HPDE6-E6E7 (cell line): ENCODE data around the gene FAM174C.

Experiments
- DNase-seq: peaks from one replicate; pipeline ENCODE4 v3.0.0; 2011; ENCODE audit warnings: missing footprints; ENCODE audit errors: extremely low spot score

FAM174C gene

DNA sequence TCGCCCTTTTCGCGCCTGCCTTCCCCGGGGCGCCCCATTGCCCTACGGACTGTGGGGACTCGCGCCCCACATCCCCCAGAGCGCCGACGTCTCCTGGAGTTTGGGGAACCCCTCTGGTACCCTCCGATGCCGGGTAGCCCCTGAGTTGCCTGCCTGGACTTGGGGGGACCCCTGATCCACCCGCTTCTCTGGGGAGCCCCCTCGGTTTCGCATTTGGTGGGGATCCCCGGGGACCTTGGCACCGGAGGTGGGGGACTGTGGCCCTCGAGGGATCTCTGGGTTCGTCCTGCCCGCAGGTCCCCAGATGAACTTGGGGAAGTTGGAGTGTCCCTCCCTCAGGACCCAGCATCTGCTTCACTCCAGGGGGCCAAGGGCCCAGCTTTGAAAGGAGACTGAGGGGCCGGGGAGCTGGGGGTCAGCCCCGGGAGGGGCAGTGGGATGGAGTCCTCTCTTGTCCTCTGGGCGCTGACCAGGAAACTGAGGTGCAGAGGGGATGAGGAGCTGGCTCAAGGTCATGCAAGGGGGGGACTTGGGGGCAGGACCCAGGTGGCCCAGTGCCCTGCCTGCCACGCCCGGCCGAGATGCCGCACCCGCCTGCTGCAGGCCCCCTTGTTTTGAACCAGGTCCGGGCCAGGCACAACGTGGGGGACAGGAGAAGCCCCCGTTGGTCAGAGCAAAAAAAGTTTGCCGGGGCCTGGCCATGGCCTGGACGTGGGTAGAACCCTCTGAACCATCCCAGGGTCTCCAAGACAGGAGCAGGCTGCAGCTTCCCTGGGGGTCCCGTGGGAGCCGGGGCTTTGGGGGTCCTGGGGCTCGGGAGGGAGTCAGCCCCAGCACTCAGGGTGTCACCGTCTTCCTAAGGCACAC lies 11.4 kb downstream of the FAM174C start:
- DNase-seq = no peak

DNA sequence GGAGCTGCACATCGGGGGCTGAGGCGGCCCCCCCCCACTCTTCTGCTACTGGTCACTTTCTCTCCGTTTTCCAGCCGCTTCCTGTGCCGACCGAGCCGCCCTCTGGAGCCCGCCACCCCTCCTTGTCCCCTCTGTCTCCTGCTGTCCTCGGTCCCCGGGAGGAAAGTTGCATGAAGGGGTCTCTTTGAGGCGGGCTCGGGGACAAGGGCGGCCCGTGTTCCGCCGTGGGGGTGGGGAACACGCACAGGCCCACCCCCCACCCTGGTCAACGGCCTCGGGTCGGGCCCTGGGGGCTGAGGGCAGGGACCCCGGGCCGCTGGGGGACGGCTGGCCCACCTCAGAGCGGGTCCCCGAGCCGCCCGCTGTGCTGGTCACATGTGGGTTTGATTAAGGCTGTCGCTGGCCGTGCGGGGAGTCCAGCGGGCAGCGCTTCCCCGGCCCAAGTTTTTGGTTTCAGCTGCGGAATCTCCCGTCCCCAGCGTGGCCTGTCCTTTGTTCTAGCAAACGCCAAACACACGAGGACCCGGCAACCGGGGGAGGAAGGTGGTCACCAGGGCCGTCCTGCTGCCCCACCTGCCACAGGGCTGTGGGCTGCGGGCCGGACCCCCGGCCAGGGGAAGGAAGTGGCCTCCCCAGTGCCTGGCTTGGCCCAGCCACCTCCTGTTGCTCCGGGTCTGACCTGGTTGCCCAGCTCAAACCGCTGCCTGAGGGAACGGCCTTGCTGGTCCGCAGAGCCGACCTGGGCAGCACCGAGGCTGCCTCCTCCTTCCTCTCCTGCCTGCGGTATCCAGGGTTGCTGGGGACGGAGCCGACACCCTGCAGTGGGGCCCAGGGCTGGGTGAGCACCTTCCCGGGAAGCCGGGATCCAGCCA lies 12.3 kb downstream of the FAM174C start:
- DNase-seq = no peak

DNA sequence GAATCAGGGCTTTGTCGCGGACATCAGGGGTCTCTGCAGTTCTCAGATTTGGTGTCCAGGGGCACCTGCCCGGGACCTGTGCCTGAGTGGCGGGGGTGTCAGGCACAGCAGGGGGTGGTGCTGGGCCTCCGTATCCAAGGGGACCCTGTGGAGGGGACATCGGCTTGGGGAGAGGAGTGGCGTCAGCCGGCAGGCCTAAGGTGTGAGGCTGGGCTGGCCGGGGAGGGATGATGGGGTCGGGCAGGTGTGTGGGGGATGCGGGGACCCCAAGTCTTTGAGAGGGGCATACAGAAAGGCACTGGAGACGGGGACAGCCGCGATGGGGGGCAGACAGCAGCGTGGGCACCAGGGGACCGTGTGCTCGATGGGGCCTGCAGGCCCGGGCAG lies 12.9 kb downstream of the FAM174C start:
- DNase-seq = no peak

DNA sequence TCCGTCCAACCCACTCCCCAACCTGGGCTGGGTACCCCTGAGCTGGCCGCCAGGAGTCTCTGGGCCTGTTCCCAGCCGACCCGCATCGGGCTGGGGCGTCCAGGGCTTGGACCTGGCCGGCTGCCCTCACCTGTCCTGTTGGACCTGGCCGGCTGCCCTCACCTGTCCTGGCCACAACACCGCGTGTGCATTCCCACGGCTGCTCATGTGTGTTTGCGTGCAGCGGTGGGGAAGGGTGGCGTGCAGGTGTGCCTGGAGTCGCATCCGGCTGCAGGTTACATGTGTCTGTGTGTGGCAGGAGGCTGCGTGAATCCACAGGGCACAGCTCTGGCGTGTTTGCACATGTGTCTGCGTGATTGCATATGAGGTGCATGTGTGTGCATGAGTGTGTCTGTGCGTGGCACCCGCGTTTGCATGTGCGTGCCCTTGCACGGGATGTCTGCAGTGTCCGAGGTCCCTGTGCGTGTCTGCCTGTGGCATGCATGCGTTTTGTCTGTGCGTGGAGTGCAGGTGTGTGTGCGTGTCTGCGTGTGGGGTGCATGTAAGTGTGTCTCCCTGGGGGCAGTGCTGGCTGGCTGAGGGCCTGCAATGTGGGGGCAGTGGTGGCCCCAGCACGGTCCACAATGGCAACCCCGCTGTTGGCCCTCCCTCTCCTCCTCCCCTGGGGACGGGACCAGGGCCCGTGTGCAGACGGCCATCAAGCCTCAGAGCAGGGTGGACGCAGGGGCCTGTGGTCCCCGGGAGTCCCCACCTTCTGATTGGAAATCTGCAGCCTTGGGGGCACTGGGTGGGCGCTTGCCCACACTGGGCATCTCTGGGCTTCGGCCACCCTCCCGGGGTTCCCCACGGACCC lies 13.7 kb downstream of the FAM174C start:
- no peak for DNase-seq

DNA sequence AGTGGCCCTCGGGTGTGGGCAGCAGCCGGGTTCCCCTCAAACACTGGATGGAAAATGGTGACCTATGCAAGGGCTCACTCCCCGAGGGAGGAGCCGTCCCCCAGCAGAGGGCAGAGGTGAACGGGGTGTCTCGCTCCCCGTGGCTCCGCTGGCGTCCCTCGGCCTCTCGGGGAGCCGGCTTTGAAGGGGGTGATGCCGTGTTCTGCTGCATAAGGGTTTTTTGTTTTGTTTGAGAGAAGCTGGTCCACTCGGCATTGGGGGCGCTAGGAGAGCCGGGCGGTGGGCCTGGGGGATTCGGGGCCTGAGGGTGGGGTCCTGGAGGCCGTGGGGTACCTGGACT lies 14.3 kb downstream of the FAM174C start:
- DNase-seq = no peak

DNA sequence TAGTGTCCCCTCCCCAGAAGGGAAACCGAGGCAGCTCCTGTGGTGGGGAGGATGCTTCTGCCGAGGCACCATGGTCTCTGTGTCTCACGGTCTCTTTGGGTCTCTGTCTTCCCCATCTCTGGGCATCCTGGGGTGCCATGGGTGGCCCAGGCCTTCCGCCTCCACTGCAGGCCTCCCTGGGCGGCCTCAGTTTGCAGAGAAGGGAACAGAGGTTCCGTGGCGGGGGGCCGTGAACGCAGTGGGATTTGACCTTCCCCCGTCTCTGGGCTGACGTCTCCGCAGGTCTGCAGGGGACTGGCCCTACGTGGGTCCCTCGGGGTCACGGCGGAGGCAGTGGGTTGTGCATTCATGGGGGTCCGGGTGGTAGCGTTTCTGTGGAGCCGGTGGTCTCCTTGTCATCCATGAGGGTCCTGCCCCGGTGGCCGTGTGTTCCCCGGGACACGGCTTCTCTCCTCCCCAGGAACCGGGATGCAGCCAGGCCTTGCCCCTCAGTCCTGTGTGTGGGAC lies 14.9 kb downstream of the FAM174C start:
- no peak for DNase-seq

DNA sequence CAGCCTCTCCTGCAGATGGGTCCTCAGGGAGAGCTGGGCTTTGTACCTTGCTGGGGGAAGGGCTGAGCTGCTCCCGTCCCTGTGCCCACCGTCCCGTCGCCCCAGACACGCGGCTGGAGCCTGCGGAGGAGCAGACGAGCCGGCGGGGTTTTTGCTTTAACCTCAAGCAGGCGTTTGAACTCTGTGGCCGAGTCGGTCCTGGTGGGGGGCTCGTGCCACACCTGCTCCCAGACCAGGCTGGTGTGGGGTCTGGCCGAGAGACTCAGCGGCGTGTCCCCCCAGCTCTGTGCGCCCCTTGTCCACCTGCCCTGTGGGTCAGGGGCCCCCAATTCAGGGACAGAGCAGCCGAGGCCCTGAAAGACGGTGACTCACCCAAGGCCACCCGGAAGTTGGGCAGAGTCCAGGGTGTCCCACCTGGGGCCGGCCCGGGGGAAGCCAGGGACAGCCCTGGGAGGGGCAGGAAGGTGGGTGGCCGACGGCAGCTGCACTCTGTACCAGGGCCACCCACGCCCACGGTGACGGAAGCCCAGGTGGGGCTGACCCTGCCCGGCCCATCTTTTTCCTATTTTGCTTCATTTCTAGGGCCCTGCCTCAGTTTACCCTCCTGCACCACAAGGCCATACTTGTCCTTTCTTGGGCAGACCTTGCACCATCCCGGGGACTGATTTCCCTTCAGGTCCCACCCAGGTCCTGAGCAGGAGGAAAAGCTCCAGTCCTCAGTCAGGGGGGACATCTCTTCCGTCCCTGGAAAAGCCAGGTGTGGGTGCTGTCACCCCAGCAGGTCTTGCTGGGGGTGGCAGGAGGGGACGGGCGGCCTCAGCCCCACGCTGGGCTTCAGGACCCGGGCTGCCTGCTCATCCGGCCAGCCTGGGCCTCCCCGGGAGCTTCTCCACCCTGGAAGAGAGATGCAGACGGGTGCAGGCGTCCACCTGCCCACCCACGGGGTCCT lies 15.6 kb downstream of the FAM174C start:
- no peak for DNase-seq

DNA sequence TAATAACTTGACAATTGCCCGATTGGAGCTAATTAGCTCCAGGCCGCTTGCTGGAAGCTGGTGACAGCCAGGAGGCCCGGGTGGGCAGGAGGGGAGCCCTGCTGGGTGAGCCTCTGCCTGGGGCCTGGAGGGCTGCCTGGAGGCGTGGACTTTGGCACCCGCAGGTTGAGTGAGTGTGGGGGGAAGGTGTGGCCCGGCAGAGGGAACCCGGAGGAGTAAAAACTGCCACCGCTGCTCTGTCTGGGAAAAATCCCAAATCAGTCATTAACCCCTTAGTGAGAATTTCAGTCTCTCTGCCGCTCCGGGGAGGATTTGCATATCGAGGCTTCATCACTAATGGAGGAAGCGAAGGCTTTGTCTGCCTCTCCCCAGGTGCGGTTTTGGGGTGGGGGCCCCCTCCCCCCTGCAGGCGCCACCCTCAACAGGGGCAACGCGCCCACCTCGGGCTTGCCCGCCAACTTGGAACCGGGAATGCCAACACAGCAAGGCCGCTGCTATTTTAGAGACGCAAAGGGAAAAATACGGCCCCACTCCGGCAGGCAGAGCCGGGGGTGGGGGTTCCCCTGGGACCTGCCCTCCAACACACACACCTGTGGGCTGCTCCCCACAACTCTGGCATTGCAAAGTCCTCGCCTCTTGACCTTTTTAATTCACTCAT lies 16.6 kb downstream of the FAM174C start:
- no peak for DNase-seq

DNA sequence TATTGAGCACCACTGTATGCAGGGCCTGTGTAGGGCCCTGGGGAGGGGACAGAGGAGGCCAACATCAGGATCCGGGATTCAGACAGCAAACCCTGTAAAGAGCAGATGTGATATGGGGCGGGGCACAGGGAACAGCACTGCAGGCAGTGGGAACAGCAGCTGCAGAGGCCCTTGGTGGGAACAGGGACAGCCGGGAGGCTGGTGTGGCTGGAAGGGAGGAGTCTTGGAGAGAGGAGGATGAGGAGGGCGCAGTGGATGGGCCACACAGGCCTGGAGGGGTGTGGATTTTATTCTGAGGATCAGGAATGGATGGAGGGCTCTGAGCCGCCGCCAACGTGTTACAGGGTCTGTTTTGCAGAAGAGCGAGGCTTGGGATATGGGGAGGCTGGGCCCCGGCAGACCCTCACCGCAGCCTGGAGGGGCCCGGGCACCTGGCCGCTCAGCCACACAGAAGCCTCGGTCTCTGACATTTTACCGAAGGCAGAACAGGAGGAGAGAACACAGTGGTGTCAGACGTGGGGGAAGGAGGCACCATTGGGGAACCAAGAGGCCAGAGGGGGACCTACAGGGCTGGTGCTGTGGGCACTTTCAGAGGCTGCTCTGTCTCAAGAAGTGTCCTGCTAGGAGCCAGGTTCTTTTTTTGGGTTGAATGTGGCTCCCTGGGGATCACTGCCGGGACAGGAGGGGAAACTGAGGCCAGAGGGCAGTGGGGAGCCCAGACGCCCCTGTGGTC lies 17.3 kb downstream of the FAM174C start:
- no peak for DNase-seq

DNA sequence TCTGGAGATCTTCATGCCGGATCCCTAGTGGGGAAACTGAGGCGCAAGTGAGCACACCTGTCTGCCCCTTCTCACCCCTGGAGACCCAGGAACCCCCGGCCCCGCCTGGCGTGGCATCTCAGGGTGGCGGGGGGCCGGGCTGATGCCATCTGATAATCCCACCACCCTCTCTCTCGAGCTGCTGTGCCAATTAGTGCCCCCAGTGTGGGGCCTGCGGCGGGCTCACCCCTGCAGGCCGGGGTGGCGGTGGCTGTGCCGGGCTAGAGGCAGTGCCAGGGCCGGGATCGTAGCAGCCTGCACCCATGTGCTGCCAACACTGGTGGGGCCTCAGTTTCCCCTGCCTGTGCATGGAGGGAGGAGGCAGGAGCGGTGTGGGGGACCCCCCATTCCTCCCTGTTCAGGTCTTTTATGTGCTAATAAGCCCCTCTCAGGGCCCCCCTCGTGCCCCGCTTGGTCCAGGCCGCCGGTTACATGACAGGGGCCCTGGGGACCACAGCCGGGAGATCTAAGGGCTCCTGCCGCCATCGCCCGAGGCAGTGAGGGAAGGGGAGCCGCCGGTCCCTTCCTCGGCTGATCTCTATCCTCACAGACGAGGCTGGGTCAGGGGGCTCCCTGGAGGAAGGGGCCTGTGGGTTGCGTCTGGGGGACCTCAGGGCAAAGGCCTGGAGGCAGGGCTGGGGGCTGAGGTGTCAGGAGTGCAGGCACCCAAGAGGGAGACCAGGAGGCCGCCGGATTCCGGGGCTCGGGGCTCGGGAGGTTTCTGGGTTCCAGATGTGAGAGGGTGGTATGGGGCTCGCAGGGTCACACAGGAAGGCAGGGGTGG lies 18.7 kb downstream of the FAM174C start:
- DNase-seq = no peak

DNA sequence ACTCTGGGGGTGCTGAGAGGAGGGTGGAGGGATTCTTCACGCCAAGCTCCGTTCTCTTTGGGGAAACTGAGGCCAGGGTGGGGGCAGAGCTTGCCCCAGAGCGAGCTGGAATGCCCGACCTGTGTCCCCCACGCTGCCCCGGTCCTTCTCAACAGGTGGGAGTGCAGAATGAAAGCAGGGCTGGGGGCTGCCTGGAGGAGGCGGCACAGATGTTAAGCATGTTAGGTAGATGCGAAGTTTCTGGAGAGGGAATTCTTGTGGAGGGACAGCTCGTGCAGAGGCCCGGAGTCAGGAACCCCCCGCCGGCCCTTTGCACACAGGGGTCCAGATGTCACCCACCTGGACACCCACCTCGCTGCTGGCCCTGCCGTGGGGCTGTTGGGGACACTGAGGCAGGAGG lies 19.4 kb downstream of the FAM174C start:
- no peak for DNase-seq

DNA sequence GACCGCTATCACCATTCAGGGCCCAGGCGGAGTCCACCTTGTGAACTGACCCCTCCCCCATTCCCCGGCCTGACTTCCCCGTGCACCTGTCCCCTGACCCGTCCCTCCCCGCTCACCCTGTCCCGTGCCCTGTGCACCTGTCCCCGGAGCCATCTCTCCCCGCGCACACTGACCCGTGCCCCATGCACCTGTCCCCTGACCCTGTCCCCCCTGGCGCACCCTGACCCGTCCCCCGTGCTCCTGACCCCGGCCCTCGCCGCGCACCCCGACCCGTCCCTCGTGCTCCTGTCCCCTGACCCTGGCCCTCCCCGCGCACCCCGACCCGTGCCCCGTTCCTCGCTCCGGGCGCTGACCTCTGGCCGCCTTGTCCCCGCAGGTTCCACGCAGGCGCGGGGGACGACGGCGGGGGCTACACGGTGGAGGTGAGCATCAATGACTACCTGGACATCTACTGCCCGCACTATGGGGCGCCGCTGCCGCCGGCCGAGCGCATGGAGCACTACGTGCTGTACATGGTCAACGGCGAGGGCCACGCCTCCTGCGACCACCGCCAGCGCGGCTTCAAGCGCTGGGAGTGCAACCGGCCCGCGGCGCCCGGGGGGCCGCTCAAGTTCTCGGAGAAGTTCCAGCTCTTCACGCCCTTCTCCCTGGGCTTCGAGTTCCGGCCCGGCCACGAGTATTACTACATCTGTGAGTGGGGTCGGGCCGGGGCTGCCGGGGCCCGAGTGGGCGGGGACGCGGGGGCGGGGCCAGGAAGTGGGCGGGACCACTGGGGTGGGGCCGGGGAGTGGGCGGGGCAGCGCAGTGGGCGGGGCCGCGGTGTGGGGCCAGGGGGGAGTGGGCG lies 20.1 kb downstream of the FAM174C start:
- no peak for DNase-seq

DNA sequence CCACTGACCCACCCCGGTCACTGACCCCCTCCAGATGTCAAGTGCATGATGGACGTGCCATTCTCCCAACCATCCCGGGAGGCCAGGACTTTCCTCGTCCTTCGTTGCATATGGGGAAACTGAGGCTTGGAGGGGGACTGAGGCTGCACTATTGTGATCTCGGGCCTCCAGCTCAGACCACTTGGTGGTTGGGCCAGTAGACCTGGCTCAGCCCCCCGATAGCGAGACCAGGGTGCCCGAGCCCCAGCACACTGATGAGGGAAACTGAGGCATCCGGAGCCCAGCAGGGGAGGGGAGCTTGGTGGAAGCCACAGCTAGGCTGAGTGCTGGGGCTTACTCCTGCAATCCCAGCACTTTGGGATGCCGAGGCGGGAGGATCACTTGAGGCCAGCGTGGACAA lies 20.7 kb downstream of the FAM174C start:
- DNase-seq = no peak

DNA sequence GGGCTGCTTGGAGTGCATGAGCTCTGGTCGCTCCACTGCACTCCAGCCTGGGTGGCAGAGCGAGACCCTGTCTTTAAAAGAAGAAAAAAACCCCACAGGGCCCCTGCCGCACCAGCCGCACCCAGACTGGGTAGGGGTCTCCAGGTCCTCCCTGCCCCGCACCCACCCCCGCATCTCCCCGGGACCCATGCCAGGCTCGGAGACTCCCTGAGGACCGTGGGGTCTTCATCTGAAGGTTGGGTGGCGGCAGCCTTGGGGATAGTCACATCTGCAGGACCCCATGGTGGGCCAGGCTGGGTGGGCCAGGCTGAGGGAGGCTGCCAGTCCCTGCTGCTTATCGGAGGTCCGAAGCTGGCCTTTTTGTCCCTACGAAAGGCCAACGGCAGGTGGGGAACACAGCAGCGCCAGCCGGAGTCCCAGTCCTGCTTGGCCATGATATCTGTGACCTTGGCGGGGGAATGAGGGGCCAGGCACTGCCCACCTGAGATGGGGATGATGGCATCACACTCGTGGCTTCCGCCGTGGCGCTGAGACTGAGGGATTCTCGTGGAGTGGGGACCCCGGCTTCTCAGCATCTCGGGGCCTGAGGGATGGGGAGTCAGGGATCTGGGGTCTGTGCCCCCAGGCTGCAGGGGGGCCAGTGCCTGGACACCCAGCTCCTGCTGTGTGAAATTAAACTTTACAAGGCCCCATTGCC lies 21.4 kb downstream of the FAM174C start:
- no peak for DNase-seq

DNA sequence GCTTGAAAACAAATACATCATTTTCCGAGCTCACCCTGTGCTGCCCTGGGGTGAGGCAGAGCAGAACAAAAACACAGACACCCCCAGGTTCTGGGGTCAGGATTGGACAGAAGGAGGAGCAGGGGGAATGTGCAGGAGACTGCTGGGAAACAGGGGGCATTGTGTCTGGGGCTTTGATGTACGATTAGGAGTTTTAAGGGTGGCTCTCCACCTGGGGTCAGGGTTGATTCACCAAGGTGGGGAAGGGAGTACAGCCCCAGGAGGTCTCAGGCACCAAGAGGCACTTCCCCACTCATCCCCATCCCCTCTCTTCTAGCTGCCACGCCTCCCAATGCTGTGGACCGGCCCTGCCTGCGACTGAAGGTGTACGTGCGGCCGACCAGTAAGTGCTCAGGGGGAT lies 22.9 kb downstream of the FAM174C start:
- DNase-seq = no peak

DNA sequence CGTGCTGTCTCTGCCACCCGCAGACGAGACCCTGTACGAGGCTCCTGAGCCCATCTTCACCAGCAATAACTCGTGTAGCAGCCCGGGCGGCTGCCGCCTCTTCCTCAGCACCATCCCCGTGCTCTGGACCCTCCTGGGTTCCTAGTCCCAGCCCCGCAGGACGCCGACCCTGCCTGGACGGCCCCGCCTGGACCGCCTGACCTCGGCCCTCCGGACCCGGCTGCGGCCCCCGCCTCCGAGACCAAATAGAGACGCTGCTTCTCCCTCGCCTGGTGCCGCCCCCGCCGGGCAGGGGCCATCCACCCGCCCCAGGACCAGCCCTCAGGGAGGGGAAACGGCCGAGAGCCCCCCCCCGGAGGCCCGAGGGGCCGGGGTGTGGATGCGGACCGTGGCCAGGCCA lies 24.5 kb downstream of the FAM174C start:
- no peak for DNase-seq
